ENCODE data around the gene TRAPPC12.

Gene TRAPPC12

GRCh38 chr2:3449086-3449485 is 69.6 kb downstream of the TRAPPC12 start:
- Histone ChIP-seq H3K9me3 (no peaks in the 10 kb centered on the region), H3K27me3 (no peaks in the 10 kb centered on the region), H3K4me1 (peaks cover 8% of the 10 kb centered on the region), H3K4me3 (ENCODE audit: low read depth, low read length) (no peak overlapping the region), H3K36me3 (peaks cover 39% of the 10 kb centered on the region)
- TF ChIP-seq CTCF (IDR thresholded peaks at IDR 0.05; ENCODE audit: low read depth, low read length) = no peak
- DNase-seq = peak; percentile 41

GRCh38 chr2:3449936-3450335 is 70.4 kb downstream of the TRAPPC12 start:
- Histone ChIP-seq H3K4me3 (ENCODE audit: low read depth, low read length) (no peak overlapping the region), H3K27me3 (no peaks in the 10 kb centered on the region), H3K4me1 (peaks cover 8% of the 10 kb centered on the region), H3K36me3 (peaks cover 37% of the 10 kb centered on the region), H3K9me3 (no peaks in the 10 kb centered on the region)
- TF ChIP-seq CTCF (IDR thresholded peaks at IDR 0.05; ENCODE audit: low read depth, low read length) = no peak
- DNase-seq = no peak

- Histone ChIP-seq H3K27me3 (no peaks in the 10 kb centered on the region), H3K36me3 (peaks cover 32% of the 10 kb centered on the region), H3K4me1 (peaks cover 8% of the 10 kb centered on the region), H3K9me3 (no peaks in the 10 kb centered on the region), H3K4me3 (ENCODE audit: low read depth, low read length) (no peak overlapping the region)
- TF ChIP-seq CTCF (IDR thresholded peaks at IDR 0.05; ENCODE audit: low read depth, low read length) = no peak
- DNase-seq = no peak
Observed at GRCh38 chr2:3450385-3451010, 71.0 kb downstream of the TRAPPC12 start.

GRCh38 chr2:3451169-3451568 is 71.7 kb downstream of the TRAPPC12 start:
- peaks cover 8% of the 10 kb centered on the region for H3K4me1 ChIP-seq
- H3K27me3 ChIP-seq = no peaks in the 10 kb centered on the region
- H3K9me3 ChIP-seq = no peaks in the 10 kb centered on the region
- no peak for DNase-seq
- no peak for TF ChIP-seq CTCF (IDR thresholded peaks at IDR 0.05; ENCODE audit: low read depth, low read length)
- H3K36me3 ChIP-seq = peaks cover 27% of the 10 kb centered on the region
- H3K4me3 ChIP-seq (ENCODE audit: low read depth, low read length) = no peak overlapping the region

GRCh38 chr2:3451926-3452671 is 72.6 kb downstream of the TRAPPC12 start:
- H3K4me3 ChIP-seq (ENCODE audit: low read depth, low read length) = no peak overlapping the region
- H3K9me3 ChIP-seq = no peaks in the 10 kb centered on the region
- H3K36me3 ChIP-seq = peaks cover 27% of the 10 kb centered on the region
- DNase-seq = no peak
- H3K4me1 ChIP-seq = peaks cover 8% of the 10 kb centered on the region
- TF ChIP-seq CTCF (IDR thresholded peaks at IDR 0.05; ENCODE audit: low read depth, low read length) = no peak
- H3K27me3 ChIP-seq = no peaks in the 10 kb centered on the region
